HL-60 (cell line): ENCODE data around the gene OAS1.

Source experiments
- GABPA ChIP-seq: IDR thresholded peaks from 2 replicates; pipeline ENCODE4 v1.6.1; 2012; ENCODE audit warnings: low read depth
- POLR2AphosphoS5 ChIP-seq: IDR thresholded peaks from 2 replicates; pipeline ENCODE4 v1.6.1; 2012; ENCODE audit warnings: low read depth
- SPI1 ChIP-seq: IDR thresholded peaks from 2 replicates; pipeline ENCODE4 v1.6.1; 2012; ENCODE audit warnings: low read depth, mild to moderate bottlenecking, borderline replicate concordance
- TF ChIP-seq, protein P1 (sequence below): IDR thresholded peaks from one replicate; pipeline ENCODE4 v1.5.1; 2011; ENCODE audit warnings: low read length, control low read depth, inconsistent platforms; ENCODE audit not compliant: insufficient read depth
- TF ChIP-seq, protein P2 (sequence below): IDR thresholded peaks from 2 replicates; pipeline ENCODE4 v1.6.1; 2012; ENCODE audit warnings: low read depth; ENCODE audit not compliant: insufficient replicate concordance

DNA sequence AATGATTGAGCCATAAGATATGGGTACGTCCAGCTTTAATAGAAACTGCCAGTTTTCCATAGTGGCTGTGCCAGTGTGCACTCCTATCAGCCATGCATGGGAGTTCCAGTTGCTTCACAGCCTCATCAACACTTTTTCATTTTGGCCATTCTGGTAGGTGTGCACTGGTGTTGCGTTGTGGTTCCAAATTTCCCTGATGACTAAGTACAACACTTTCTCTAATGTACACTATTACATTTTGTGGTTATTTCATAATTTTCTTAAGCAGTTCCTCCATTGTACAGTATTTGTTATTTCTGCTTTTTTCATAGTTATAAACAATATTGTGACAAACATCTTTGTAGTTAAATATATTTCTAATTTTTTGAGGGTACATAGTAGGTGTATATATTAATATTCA is 21.5 kb upstream of the OAS1 start:
- TF ChIP-seq, protein P1, sequence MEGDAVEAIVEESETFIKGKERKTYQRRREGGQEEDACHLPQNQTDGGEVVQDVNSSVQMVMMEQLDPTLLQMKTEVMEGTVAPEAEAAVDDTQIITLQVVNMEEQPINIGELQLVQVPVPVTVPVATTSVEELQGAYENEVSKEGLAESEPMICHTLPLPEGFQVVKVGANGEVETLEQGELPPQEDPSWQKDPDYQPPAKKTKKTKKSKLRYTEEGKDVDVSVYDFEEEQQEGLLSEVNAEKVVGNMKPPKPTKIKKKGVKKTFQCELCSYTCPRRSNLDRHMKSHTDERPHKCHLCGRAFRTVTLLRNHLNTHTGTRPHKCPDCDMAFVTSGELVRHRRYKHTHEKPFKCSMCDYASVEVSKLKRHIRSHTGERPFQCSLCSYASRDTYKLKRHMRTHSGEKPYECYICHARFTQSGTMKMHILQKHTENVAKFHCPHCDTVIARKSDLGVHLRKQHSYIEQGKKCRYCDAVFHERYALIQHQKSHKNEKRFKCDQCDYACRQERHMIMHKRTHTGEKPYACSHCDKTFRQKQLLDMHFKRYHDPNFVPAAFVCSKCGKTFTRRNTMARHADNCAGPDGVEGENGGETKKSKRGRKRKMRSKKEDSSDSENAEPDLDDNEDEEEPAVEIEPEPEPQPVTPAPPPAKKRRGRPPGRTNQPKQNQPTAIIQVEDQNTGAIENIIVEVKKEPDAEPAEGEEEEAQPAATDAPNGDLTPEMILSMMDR, result no peak
- TF ChIP-seq POLR2AphosphoS5, result no peak
- TF ChIP-seq, protein P2, sequence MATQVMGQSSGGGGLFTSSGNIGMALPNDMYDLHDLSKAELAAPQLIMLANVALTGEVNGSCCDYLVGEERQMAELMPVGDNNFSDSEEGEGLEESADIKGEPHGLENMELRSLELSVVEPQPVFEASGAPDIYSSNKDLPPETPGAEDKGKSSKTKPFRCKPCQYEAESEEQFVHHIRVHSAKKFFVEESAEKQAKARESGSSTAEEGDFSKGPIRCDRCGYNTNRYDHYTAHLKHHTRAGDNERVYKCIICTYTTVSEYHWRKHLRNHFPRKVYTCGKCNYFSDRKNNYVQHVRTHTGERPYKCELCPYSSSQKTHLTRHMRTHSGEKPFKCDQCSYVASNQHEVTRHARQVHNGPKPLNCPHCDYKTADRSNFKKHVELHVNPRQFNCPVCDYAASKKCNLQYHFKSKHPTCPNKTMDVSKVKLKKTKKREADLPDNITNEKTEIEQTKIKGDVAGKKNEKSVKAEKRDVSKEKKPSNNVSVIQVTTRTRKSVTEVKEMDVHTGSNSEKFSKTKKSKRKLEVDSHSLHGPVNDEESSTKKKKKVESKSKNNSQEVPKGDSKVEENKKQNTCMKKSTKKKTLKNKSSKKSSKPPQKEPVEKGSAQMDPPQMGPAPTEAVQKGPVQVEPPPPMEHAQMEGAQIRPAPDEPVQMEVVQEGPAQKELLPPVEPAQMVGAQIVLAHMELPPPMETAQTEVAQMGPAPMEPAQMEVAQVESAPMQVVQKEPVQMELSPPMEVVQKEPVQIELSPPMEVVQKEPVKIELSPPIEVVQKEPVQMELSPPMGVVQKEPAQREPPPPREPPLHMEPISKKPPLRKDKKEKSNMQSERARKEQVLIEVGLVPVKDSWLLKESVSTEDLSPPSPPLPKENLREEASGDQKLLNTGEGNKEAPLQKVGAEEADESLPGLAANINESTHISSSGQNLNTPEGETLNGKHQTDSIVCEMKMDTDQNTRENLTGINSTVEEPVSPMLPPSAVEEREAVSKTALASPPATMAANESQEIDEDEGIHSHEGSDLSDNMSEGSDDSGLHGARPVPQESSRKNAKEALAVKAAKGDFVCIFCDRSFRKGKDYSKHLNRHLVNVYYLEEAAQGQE, result no peak
- TF ChIP-seq GABPA, result no peak
- TF ChIP-seq SPI1, result no peak
